Measurements from ENCODE around the gene LRRC8D.

The LRRC8D gene

GRCh38 chr1:89837036-89837481 lies 16.2 kb downstream of the LRRC8D start:
- Histone ChIP-seq H3K4me3 (ENCODE audit: insufficient read depth, low read length, poor library complexity, severe bottlenecking) (no peak overlapping the region), H2AFZ (ENCODE audit: low read depth, low read length, severe bottlenecking) (no peak overlapping the region), H3K9me3 (ENCODE audit: insufficient read depth, low read length) (no peaks in the 10 kb centered on the region), H3K4me2 (ENCODE audit: low read depth, low read length, poor library complexity, severe bottlenecking) (no peak overlapping the region), H3K27me3 (ENCODE audit: low read length) (no peaks in the 10 kb centered on the region), H3K9ac (ENCODE audit: low read length) (no peak overlapping the region), H4K20me1 (ENCODE audit: low read depth, low read length) (peaks cover 15% of the 10 kb centered on the region; the same call in 1 of the 2 replicates), H3K9me2 (replicated peaks; ENCODE audit: insufficient read depth, low read length) (no peaks in the 10 kb centered on the region), H3K27ac (ENCODE audit: low read depth, low read length) (no peak overlapping the region), H3K36me3 (ENCODE audit: low read length) (no peaks in the 10 kb centered on the region), H3F3A (ENCODE audit: insufficient read depth) (no peaks in the 10 kb centered on the region; the same call in 1 of the 2 replicates), H3K79me2 (ENCODE audit: insufficient read depth, low read length) (peaks cover 5% of the 10 kb centered on the region; the same call in 1 of the 2 replicates)
- no peak for TF ChIP-seq EZH2phosphoT487 (conservative IDR thresholded peaks at IDR 0.05; ENCODE audit: low read length)

GRCh38 chr1:89837510-89837909 lies 16.7 kb downstream of the LRRC8D start:
- Histone ChIP-seq H3K9ac (ENCODE audit: low read length) (no peak overlapping the region), H3K9me2 (replicated peaks; ENCODE audit: insufficient read depth, low read length) (no peaks in the 10 kb centered on the region), H3K27me3 (ENCODE audit: low read length) (no peaks in the 10 kb centered on the region), H3K36me3 (ENCODE audit: low read length) (no peaks in the 10 kb centered on the region), H3K27ac (ENCODE audit: low read depth, low read length) (no peak overlapping the region), H3F3A (ENCODE audit: insufficient read depth) (peaks cover 4% of the 10 kb centered on the region; the same call in 1 of the 2 replicates), H3K4me3 (ENCODE audit: insufficient read depth, low read length, poor library complexity, severe bottlenecking) (no peak overlapping the region), H3K79me2 (ENCODE audit: insufficient read depth, low read length) (peaks cover 5% of the 10 kb centered on the region; the same call in 1 of the 2 replicates), H3K4me2 (ENCODE audit: low read depth, low read length, poor library complexity, severe bottlenecking) (no peak overlapping the region), H2AFZ (ENCODE audit: low read depth, low read length, severe bottlenecking) (no peak overlapping the region), H3K9me3 (ENCODE audit: insufficient read depth, low read length) (no peaks in the 10 kb centered on the region), H4K20me1 (ENCODE audit: low read depth, low read length) (peaks cover 15% of the 10 kb centered on the region; the same call in 1 of the 2 replicates)
- TF ChIP-seq EZH2phosphoT487 (conservative IDR thresholded peaks at IDR 0.05; ENCODE audit: low read length) (no peak), CTCF (IDR thresholded peaks at IDR 0.05; ENCODE audit: insufficient read depth, low read length, poor library complexity, severe bottlenecking) (no peak)

- Histone ChIP-seq H3K9ac (ENCODE audit: low read length) (no peak overlapping the region), H3K4me3 (ENCODE audit: insufficient read depth, low read length, poor library complexity, severe bottlenecking) (no peak overlapping the region), H3F3A (ENCODE audit: insufficient read depth) (peaks cover 6% of the 10 kb centered on the region; the same call in 1 of the 2 replicates), H4K20me1 (ENCODE audit: low read depth, low read length) (peaks cover 9% of the 10 kb centered on the region; the same call in 1 of the 2 replicates), H3K36me3 (ENCODE audit: low read length) (no peaks in the 10 kb centered on the region), H3K9me2 (replicated peaks; ENCODE audit: insufficient read depth, low read length) (no peaks in the 10 kb centered on the region), H3K27me3 (ENCODE audit: low read length) (no peaks in the 10 kb centered on the region), H3K4me2 (ENCODE audit: low read depth, low read length, poor library complexity, severe bottlenecking) (no peak overlapping the region), H3K27ac (ENCODE audit: low read depth, low read length) (no peak overlapping the region), H3K9me3 (ENCODE audit: insufficient read depth, low read length) (no peaks in the 10 kb centered on the region), H3K79me2 (ENCODE audit: insufficient read depth, low read length) (peaks cover 9% of the 10 kb centered on the region), H2AFZ (ENCODE audit: low read depth, low read length, severe bottlenecking) (no peak overlapping the region)
- no peak for TF ChIP-seq CTCF (IDR thresholded peaks at IDR 0.05; ENCODE audit: insufficient read depth, low read length, poor library complexity, severe bottlenecking)
- no peak for TF ChIP-seq EZH2phosphoT487 (conservative IDR thresholded peaks at IDR 0.05; ENCODE audit: low read length)
These were observed 18.7 kb downstream of the LRRC8D start for GRCh38 chr1:89839516-89839915.

- no peak overlapping the region for H3K4me3 ChIP-seq (ENCODE audit: insufficient read depth, low read length, poor library complexity, severe bottlenecking)
- H4K20me1 ChIP-seq (ENCODE audit: low read depth, low read length) = no peaks in the 10 kb centered on the region; the same call in 1 of the 2 replicates
- H3K27ac ChIP-seq (ENCODE audit: low read depth, low read length) = no peak overlapping the region
- H3K9ac ChIP-seq (ENCODE audit: low read length) = no peak overlapping the region
- TF ChIP-seq EZH2phosphoT487 (conservative IDR thresholded peaks at IDR 0.05; ENCODE audit: low read length) (no peak), CTCF (IDR thresholded peaks at IDR 0.05; ENCODE audit: insufficient read depth, low read length, poor library complexity, severe bottlenecking) (no peak)
- no peaks in the 10 kb centered on the region for H3K9me3 ChIP-seq (ENCODE audit: insufficient read depth, low read length)
- no peak overlapping the region for H3K4me2 ChIP-seq (ENCODE audit: low read depth, low read length, poor library complexity, severe bottlenecking)
- H3K9me2 ChIP-seq (replicated peaks; ENCODE audit: insufficient read depth, low read length) = no peaks in the 10 kb centered on the region
- H3K27me3 ChIP-seq (ENCODE audit: low read length) = no peaks in the 10 kb centered on the region
- peaks cover 18% of the 10 kb centered on the region for H3K79me2 ChIP-seq (ENCODE audit: insufficient read depth, low read length)
- H3K36me3 ChIP-seq (ENCODE audit: low read length) = no peaks in the 10 kb centered on the region
- H2AFZ ChIP-seq (ENCODE audit: low read depth, low read length, severe bottlenecking) = no peak overlapping the region
- H3F3A ChIP-seq (ENCODE audit: insufficient read depth) = peaks cover 6% of the 10 kb centered on the region; the same call in 1 of the 2 replicates
These were observed 20.7 kb downstream of the LRRC8D start for GRCh38 chr1:89841507-89841906.

Data from SU-DHL-6 (cell line).